ENCODE results near the gene COL1A1. TPM values are rescaled to one million over a fixed set of nuclear protein-coding genes. Genes with fewer than 3 reads are reported as not detected.

Gene COL1A1
- total and polyA plus RNA-seq, 2 of the 13 experiments (the other 11 are each of a cell fraction or from before 2014, with no cell fraction given), result 0.05 TPM; not detected in 1

DNA sequence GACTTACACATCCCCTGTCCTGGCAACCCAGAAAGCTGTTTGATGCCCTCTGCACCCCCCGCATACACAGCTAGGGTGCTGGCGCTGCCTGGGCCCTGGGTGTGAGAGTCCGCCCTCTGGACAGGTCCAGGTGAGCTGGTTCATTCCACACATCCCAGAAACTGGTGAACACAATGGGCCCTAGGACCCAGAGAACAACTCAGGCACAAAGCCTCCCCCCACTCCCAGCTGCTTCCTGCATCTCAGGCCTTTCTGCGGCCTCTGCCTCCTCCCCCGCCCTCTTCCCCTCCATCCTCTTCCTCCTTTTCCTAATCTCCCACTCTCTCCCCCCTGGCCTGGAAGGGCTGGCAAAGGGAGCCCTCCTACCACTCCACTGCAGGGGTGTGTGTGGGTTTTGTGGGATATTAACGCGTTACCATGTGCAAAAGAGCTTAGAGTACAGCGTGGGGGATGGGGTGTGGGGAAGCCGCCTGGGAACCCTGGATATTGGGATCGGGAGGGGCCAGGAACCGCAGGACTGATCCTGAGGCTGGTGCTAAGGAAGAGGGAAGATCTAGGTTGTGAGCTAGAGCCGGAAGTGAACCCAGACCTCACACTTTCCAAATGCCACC lies 49.4 kb downstream of the COL1A1 start (continued):
- TF ChIP-seq, protein P1, sequence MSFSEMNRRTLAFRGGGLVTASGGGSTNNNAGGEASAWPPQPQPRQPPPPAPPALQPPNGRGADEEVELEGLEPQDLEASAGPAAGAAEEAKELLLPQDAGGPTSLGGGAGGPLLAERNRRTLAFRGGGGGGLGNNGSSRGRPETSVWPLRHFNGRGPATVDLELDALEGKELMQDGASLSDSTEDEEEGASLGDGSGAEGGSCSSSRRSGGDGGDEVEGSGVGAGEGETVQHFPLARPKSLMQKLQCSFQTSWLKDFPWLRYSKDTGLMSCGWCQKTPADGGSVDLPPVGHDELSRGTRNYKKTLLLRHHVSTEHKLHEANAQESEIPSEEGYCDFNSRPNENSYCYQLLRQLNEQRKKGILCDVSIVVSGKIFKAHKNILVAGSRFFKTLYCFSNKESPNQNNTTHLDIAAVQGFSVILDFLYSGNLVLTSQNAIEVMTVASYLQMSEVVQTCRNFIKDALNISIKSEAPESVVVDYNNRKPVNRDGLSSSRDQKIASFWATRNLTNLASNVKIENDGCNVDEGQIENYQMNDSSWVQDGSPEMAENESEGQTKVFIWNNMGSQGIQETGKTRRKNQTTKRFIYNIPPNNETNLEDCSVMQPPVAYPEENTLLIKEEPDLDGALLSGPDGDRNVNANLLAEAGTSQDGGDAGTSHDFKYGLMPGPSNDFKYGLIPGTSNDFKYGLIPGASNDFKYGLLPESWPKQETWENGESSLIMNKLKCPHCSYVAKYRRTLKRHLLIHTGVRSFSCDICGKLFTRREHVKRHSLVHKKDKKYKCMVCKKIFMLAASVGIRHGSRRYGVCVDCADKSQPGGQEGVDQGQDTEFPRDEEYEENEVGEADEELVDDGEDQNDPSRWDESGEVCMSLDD (CRISPR knock-in tag; IDR thresholded peaks at IDR 0.05; ENCODE audit: borderline replicate concordance), result no peak
- TF ChIP-seq FOSL2 (CRISPR knock-in tag; IDR thresholded peaks at IDR 0.05) (peak; percentile 42; the same call in 1 of the 2 replicates), ZNF792 (CRISPR knock-in tag; IDR thresholded peaks at IDR 0.05) (peak; percentile 71; the same call in 1 of the 2 replicates), ZNF234 (CRISPR knock-in tag; conservative IDR thresholded peaks at IDR 0.05) (0 out of 2 replicates have a peak, but pooled peaks have one; percentile 58), CBFB (CRISPR knock-in tag; IDR thresholded peaks at IDR 0.05) (peak; percentile 22; the same call in 1 of the 2 replicates), ESRRA (CRISPR knock-in tag; IDR thresholded peaks at IDR 0.05; ENCODE audit: low read depth) (0 out of 2 replicates have a peak, but pooled peaks have one; percentile 66), ZMYM3 (CRISPR knock-in tag; IDR thresholded peaks at IDR 0.05) (peak; percentile 99), NFIB (CRISPR knock-in tag; IDR thresholded peaks at IDR 0.05; ENCODE audit: borderline replicate concordance) (no peak), HNRNPH1 (optimal IDR thresholded peaks at IDR 0.05; ENCODE audit: low read depth, low read length) (no peak), PAF1 (CRISPR knock-in tag; IDR thresholded peaks at IDR 0.05) (no peak), ZFAT (CRISPR knock-in tag; conservative IDR thresholded peaks at IDR 0.05) (no peak), YY1 (IDR thresholded peaks at IDR 0.05; ENCODE audit: insufficient read depth, insufficient replicate concordance, low read depth, low read length) (peak; percentile 17), KDM2A (CRISPR knock-in tag; IDR thresholded peaks at IDR 0.05; ENCODE audit: borderline replicate concordance, low read depth) (peak; percentile 68; the same call in 1 of the 2 replicates), GABPA (IDR thresholded peaks at IDR 0.05; ENCODE audit: low read depth, low read length) (peak; percentile 51), GABPA (CRISPR knock-in tag; IDR thresholded peaks at IDR 0.05; ENCODE audit: low read depth) (peak; percentile 80), HES4 (CRISPR knock-in tag; IDR thresholded peaks at IDR 0.05; ENCODE audit: borderline replicate concordance) (no peak), IRX3 (CRISPR knock-in tag; IDR thresholded peaks at IDR 0.05; ENCODE audit: borderline replicate concordance, low read depth) (no peak), ZNF121 (CRISPR knock-in tag; IDR thresholded peaks at IDR 0.05) (peak; percentile 97), SMAD3 (CRISPR knock-in tag; IDR thresholded peaks at IDR 0.05) (no peak), CBX5 (CRISPR knock-in tag; IDR thresholded peaks at IDR 0.05; ENCODE audit: borderline replicate concordance) (peak; percentile 73; the same call in 1 of the 2 replicates), ZNF557 (CRISPR knock-in tag; IDR thresholded peaks at IDR 0.05) (no peak)
- TF ChIP-seq, protein P2, sequence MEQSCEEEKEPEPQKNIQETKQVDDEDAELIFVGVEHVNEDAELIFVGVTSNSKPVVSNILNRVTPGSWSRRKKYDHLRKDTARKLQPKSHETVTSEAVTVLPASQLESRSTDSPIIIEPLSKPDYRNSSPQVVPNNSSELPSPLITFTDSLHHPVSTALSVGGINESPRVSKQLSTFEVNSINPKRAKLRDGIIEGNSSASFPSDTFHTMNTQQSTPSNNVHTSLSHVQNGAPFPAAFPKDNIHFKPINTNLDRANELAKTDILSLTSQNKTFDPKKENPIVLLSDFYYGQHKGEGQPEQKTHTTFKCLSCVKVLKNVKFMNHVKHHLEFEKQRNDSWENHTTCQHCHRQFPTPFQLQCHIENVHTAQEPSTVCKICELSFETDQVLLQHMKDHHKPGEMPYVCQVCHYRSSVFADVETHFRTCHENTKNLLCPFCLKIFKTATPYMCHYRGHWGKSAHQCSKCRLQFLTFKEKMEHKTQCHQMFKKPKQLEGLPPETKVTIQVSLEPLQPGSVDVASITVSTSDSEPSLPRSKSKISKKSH (CRISPR knock-in tag; IDR thresholded peaks at IDR 0.05; ENCODE audit: borderline replicate concordance), result peak; percentile 65; the same call in 1 of the 2 replicates
- TF ChIP-seq, protein P3, sequence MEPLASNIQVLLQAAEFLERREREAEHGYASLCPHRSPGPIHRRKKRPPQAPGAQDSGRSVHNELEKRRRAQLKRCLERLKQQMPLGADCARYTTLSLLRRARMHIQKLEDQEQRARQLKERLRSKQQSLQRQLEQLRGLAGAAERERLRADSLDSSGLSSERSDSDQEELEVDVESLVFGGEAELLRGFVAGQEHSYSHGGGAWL (CRISPR knock-in tag; IDR thresholded peaks at IDR 0.05), result 0 out of 2 replicates have a peak, but pooled peaks have one; percentile 36
- TF ChIP-seq, protein P4, sequence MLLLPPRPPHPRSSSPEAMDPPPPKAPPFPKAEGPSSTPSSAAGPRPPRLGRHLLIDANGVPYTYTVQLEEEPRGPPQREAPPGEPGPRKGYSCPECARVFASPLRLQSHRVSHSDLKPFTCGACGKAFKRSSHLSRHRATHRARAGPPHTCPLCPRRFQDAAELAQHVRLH (CRISPR knock-in tag; IDR thresholded peaks at IDR 0.05; ENCODE audit: borderline replicate concordance, low read depth), result peak; percentile 81
- TF ChIP-seq, protein P5, sequence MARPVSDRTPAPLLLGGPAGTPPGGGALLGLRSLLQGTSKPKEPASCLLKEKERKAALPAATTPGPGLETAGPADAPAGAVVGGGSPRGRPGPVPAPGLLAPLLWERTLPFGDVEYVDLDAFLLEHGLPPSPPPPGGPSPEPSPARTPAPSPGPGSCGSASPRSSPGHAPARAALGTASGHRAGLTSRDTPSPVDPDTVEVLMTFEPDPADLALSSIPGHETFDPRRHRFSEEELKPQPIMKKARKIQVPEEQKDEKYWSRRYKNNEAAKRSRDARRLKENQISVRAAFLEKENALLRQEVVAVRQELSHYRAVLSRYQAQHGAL (CRISPR knock-in tag; IDR thresholded peaks at IDR 0.05; ENCODE audit: not compliant biosample characterization), result no peak
